Breast epithelium (tissue), 3 donors: ENCODE data around the gene CDC14A.

Experiments used
- POLR2A ChIP-seq: fragments of 450-650 bp; IDR thresholded peaks from one replicate; pipeline ENCODE4 v1.6.1; 2016; ENCODE audit warnings: antibody characterized with exemption, mild to moderate bottlenecking, moderate library complexity
- POLR2AphosphoS5 ChIP-seq, 3 donors: sonication (generic); formaldehyde crosslinking; IDR thresholded peaks; one replicate each; pipeline ENCODE4 v1.6.1; 2017; ENCODE audit warnings: antibody characterized with exemption in 3 of 3
- TF ChIP-seq, protein P1 (sequence below), 3 donors: fragments of 450-650 bp; IDR thresholded peaks; one replicate each; pipeline ENCODE4 v1.5.1; 2016 to 2017; ENCODE audit warnings: antibody characterized with exemption in 3 of 3, mild to moderate bottlenecking in 3 of 3, moderate library complexity in 3 of 3

- TF ChIP-seq POLR2AphosphoS5 (IDR thresholded peaks at IDR 0.05): no peak
- no peak for TF ChIP-seq POLR2A
- TF ChIP-seq, protein P1, sequence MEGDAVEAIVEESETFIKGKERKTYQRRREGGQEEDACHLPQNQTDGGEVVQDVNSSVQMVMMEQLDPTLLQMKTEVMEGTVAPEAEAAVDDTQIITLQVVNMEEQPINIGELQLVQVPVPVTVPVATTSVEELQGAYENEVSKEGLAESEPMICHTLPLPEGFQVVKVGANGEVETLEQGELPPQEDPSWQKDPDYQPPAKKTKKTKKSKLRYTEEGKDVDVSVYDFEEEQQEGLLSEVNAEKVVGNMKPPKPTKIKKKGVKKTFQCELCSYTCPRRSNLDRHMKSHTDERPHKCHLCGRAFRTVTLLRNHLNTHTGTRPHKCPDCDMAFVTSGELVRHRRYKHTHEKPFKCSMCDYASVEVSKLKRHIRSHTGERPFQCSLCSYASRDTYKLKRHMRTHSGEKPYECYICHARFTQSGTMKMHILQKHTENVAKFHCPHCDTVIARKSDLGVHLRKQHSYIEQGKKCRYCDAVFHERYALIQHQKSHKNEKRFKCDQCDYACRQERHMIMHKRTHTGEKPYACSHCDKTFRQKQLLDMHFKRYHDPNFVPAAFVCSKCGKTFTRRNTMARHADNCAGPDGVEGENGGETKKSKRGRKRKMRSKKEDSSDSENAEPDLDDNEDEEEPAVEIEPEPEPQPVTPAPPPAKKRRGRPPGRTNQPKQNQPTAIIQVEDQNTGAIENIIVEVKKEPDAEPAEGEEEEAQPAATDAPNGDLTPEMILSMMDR (IDR thresholded peaks at IDR 0.05): peak in 1 of 3 donors; percentile 11
Measured at GRCh38 chr1:100353988-100354387, 1.7 kb downstream of the CDC14A start.
